ENCODE measurements around the gene FAN1. TPM values are rescaled to one million over a fixed set of nuclear protein-coding genes. Genes with fewer than 3 reads are reported as not detected.

Gene FAN1
- polyA plus RNA-seq, 1 of the 3 experiments (the other 2 are of a cell fraction) = 5.7 TPM

DNA sequence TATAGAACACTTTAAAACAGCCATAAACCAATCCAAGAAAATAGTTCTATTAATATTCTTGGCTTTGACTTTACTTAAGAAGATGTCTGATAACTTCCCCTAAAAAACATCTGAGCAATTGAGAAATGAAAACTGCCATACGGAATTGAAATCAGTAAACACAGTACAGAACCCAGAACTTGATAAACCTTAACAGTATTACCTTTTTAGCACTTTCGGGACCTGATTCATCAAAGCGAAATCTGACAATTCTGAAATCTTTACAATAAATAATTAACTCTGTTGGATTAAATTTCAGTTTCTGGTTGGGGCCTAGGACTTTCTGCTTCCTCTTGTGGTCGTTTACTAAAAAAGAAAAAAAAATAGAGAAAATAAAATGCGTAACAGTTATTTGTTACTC is 70.4 kb downstream of the FAN1 start:
- peaks cover 47 to 54% of the 10 kb centered on the region in 2 experiments for H3K36me3 ChIP-seq (replicated peaks in 1 of 2; ENCODE audit: control insufficient read depth in 1 of 2, insufficient read depth in 2 of 2, low read length in 1 of 2)
- H3K27me3 ChIP-seq (ENCODE audit: insufficient read depth) = no peaks in the 10 kb centered on the region
- no peak overlapping the region for H3K9ac ChIP-seq
- H3K9me3 ChIP-seq = no peaks in the 10 kb centered on the region
- H3F3A ChIP-seq (replicated peaks; ENCODE audit: insufficient read depth) = no peaks in the 10 kb centered on the region
- DNase-seq = no peak
- TF ChIP-seq TCF12 (IDR thresholded peaks at IDR 0.05) = no peak
- TF ChIP-seq CHD2 (IDR thresholded peaks at IDR 0.05; ENCODE audit: low read length, partially characterized antibody) = no peak
- no peak for TF ChIP-seq MEF2A (IDR thresholded peaks at IDR 0.05; ENCODE audit: borderline replicate concordance, low read depth)
- TF ChIP-seq, protein P1, sequence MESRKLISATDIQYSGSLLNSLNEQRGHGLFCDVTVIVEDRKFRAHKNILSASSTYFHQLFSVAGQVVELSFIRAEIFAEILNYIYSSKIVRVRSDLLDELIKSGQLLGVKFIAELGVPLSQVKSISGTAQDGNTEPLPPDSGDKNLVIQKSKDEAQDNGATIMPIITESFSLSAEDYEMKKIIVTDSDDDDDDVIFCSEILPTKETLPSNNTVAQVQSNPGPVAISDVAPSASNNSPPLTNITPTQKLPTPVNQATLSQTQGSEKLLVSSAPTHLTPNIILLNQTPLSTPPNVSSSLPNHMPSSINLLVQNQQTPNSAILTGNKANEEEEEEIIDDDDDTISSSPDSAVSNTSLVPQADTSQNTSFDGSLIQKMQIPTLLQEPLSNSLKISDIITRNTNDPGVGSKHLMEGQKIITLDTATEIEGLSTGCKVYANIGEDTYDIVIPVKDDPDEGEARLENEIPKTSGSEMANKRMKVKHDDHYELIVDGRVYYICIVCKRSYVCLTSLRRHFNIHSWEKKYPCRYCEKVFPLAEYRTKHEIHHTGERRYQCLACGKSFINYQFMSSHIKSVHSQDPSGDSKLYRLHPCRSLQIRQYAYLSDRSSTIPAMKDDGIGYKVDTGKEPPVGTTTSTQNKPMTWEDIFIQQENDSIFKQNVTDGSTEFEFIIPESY (IDR thresholded peaks at IDR 0.05; ENCODE audit: borderline replicate concordance, low read depth) = no peak
- TF ChIP-seq, protein P2, sequence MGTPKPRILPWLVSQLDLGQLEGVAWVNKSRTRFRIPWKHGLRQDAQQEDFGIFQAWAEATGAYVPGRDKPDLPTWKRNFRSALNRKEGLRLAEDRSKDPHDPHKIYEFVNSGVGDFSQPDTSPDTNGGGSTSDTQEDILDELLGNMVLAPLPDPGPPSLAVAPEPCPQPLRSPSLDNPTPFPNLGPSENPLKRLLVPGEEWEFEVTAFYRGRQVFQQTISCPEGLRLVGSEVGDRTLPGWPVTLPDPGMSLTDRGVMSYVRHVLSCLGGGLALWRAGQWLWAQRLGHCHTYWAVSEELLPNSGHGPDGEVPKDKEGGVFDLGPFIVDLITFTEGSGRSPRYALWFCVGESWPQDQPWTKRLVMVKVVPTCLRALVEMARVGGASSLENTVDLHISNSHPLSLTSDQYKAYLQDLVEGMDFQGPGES (IDR thresholded peaks at IDR 0.05; ENCODE audit: low read depth, low read length) = no peak
- no peak for TF ChIP-seq GABPA (IDR thresholded peaks at IDR 0.05; ENCODE audit: low read depth)
- TF ChIP-seq RCOR1 (IDR thresholded peaks at IDR 0.05; ENCODE audit: low read length) = no peak
- TF ChIP-seq ELF1 (IDR thresholded peaks at IDR 0.05) = no peak
- TF ChIP-seq POLR2AphosphoS5 (IDR thresholded peaks at IDR 0.05; ENCODE audit: low read depth, low read length) = no peak
- TF ChIP-seq EZH2phosphoT487 (IDR thresholded peaks at IDR 0.05; ENCODE audit: borderline replicate concordance, low read depth) = no peak
- TF ChIP-seq RAD21 (IDR thresholded peaks at IDR 0.05; ENCODE audit: low read length) = no peak
- no peak for TF ChIP-seq SIN3A (IDR thresholded peaks at IDR 0.05; ENCODE audit: borderline replicate concordance, low read depth, low read length)
- TF ChIP-seq EP300 (IDR thresholded peaks at IDR 0.05; ENCODE audit: borderline replicate concordance in 1 of 2, low read depth in 1 of 2, low read length in 1 of 2) = no peak
- TF ChIP-seq FOXM1 (IDR thresholded peaks at IDR 0.05; ENCODE audit: low read depth) = no peak
- TF ChIP-seq, protein P3, sequence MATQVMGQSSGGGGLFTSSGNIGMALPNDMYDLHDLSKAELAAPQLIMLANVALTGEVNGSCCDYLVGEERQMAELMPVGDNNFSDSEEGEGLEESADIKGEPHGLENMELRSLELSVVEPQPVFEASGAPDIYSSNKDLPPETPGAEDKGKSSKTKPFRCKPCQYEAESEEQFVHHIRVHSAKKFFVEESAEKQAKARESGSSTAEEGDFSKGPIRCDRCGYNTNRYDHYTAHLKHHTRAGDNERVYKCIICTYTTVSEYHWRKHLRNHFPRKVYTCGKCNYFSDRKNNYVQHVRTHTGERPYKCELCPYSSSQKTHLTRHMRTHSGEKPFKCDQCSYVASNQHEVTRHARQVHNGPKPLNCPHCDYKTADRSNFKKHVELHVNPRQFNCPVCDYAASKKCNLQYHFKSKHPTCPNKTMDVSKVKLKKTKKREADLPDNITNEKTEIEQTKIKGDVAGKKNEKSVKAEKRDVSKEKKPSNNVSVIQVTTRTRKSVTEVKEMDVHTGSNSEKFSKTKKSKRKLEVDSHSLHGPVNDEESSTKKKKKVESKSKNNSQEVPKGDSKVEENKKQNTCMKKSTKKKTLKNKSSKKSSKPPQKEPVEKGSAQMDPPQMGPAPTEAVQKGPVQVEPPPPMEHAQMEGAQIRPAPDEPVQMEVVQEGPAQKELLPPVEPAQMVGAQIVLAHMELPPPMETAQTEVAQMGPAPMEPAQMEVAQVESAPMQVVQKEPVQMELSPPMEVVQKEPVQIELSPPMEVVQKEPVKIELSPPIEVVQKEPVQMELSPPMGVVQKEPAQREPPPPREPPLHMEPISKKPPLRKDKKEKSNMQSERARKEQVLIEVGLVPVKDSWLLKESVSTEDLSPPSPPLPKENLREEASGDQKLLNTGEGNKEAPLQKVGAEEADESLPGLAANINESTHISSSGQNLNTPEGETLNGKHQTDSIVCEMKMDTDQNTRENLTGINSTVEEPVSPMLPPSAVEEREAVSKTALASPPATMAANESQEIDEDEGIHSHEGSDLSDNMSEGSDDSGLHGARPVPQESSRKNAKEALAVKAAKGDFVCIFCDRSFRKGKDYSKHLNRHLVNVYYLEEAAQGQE (IDR thresholded peaks at IDR 0.05; ENCODE audit: low read depth, low read length) = no peak
- TF ChIP-seq TEAD4 (IDR thresholded peaks at IDR 0.05; ENCODE audit: borderline replicate concordance, insufficient read depth) = no peak
- TF ChIP-seq YY1 (IDR thresholded peaks at IDR 0.05; ENCODE audit: low read depth) = no peak
- no peak overlapping the region for H3K27ac ChIP-seq (ENCODE audit: low read depth in 2 of 2, low read length in 1 of 2)
- H4K20me1 ChIP-seq (ENCODE audit: insufficient read depth) = no peaks in the 10 kb centered on the region
- no peak overlapping the region for H3K4me3 ChIP-seq (ENCODE audit: low read depth in 2 of 2, low read length in 1 of 2)
- H3K79me2 ChIP-seq (ENCODE audit: insufficient read depth) = peaks cover 22% of the 10 kb centered on the region
- H2AFZ ChIP-seq (ENCODE audit: low read depth) = no peak overlapping the region
- 92% methylated on average over 5 of the region's 5 CpGs for WGBS (ENCODE audit: low lambda C conversion rate)
- no peak overlapping the region for H3K4me2 ChIP-seq
- H3K4me1 ChIP-seq (ENCODE audit: control insufficient read depth in 1 of 2, insufficient read depth in 2 of 2, low read depth in 1 of 2, low read length in 1 of 2) = no peaks in the 10 kb centered on the region
- ChIA-PET CTCF (interaction anchor here (1.0 to 1.3 kb wide), 2 partner anchors 8 to 12 kb away, joined by 3 read pairs; no protein-coding TSS in a partner anchor), POLR2A (no interaction called here)
- H3K9me2 ChIP-seq = no peaks in the 10 kb centered on the region
